ENCODE results near the gene ANLN.
"Not testable (repeated sequence)": the region's sequence is repeated elsewhere in the genome, so short reads cannot be mapped to it uniquely, and the experiment has no call there.

The ANLN gene

GRCh38 chr7:36361227-36361626 lies 28.4 kb upstream of the ANLN start:
- Histone ChIP-seq H3K27ac (ENCODE audit: low read depth, low read length) (no peak overlapping the region), H3K27me3 (ENCODE audit: control insufficient read depth, insufficient read depth, low read length) (no peaks in the 10 kb centered on the region), H3K4me1 (ENCODE audit: control insufficient read depth, insufficient read depth, low read length) (no peaks in the 10 kb centered on the region), H3K4me3 (ENCODE audit: low read length) (no peak overlapping the region), H3K36me3 (ENCODE audit: control insufficient read depth, insufficient read depth, low read length) (no peaks in the 10 kb centered on the region), H3K9ac (ENCODE audit: low read length) (no peak overlapping the region)

GRCh38 chr7:36363515-36363914 lies 26.1 kb upstream of the ANLN start:
- no peaks in the 10 kb centered on the region for H3K36me3 ChIP-seq (ENCODE audit: control insufficient read depth, insufficient read depth, low read length)
- H3K27ac ChIP-seq (ENCODE audit: low read depth, low read length) = no peak overlapping the region
- no peaks in the 10 kb centered on the region for H3K4me1 ChIP-seq (ENCODE audit: control insufficient read depth, insufficient read depth, low read length)
- no peak overlapping the region for H3K4me3 ChIP-seq (ENCODE audit: low read length)
- H3K27me3 ChIP-seq (ENCODE audit: control insufficient read depth, insufficient read depth, low read length) = no peaks in the 10 kb centered on the region
- no peak overlapping the region for H3K9ac ChIP-seq (ENCODE audit: low read length)

- no peaks in the 10 kb centered on the region for H3K4me1 ChIP-seq (ENCODE audit: control insufficient read depth, insufficient read depth, low read length)
- H3K4me3 ChIP-seq (ENCODE audit: low read length) = peak overlapping the region; percentile 74
- H3K27me3 ChIP-seq (ENCODE audit: control insufficient read depth, insufficient read depth, low read length) = no peaks in the 10 kb centered on the region
- no peaks in the 10 kb centered on the region for H3K36me3 ChIP-seq (ENCODE audit: control insufficient read depth, insufficient read depth, low read length)
- H3K9ac ChIP-seq (ENCODE audit: low read length) = peak overlapping the region; percentile 62
- no peak overlapping the region for H3K27ac ChIP-seq (ENCODE audit: low read depth, low read length)
Observed at GRCh38 chr7:36366005-36366717, 23.5 kb upstream of the ANLN start.

GRCh38 chr7:36366718-36367560 lies 22.7 kb upstream of the ANLN start:
- no peaks in the 10 kb centered on the region for H3K27me3 ChIP-seq (ENCODE audit: control insufficient read depth, insufficient read depth, low read length)
- H3K4me3 ChIP-seq (ENCODE audit: low read length) = peak overlapping the region; percentile 74
- H3K27ac ChIP-seq (ENCODE audit: low read depth, low read length) = peak overlapping the region; percentile 7
- H3K36me3 ChIP-seq (ENCODE audit: control insufficient read depth, insufficient read depth, low read length) = no peaks in the 10 kb centered on the region
- H3K9ac ChIP-seq (ENCODE audit: low read length) = peak overlapping the region; percentile 62
- no peaks in the 10 kb centered on the region for H3K4me1 ChIP-seq (ENCODE audit: control insufficient read depth, insufficient read depth, low read length)

- H3K27me3 ChIP-seq (ENCODE audit: control insufficient read depth, insufficient read depth, low read length) = no peaks in the 10 kb centered on the region
- H3K9ac ChIP-seq (ENCODE audit: low read length) = peak overlapping the region; percentile 5
- no peak overlapping the region for H3K27ac ChIP-seq (ENCODE audit: low read depth, low read length)
- H3K4me3 ChIP-seq (ENCODE audit: low read length) = peak overlapping the region; percentile 74
- H3K36me3 ChIP-seq (ENCODE audit: control insufficient read depth, insufficient read depth, low read length) = no peaks in the 10 kb centered on the region
- H3K4me1 ChIP-seq (ENCODE audit: control insufficient read depth, insufficient read depth, low read length) = no peaks in the 10 kb centered on the region
Observed at GRCh38 chr7:36367561-36368077, 22.0 kb upstream of the ANLN start.

- Histone ChIP-seq H3K27me3 (ENCODE audit: control insufficient read depth, insufficient read depth, low read length) (no peaks in the 10 kb centered on the region), H3K4me1 (ENCODE audit: control insufficient read depth, insufficient read depth, low read length) (no peaks in the 10 kb centered on the region), H3K9ac (ENCODE audit: low read length) (no peak overlapping the region), H3K4me3 (ENCODE audit: low read length) (no peak overlapping the region), H3K36me3 (ENCODE audit: control insufficient read depth, insufficient read depth, low read length) (no peaks in the 10 kb centered on the region), H3K27ac (ENCODE audit: low read depth, low read length) (no peak overlapping the region)
Observed at GRCh38 chr7:36368496-36368895, 21.2 kb upstream of the ANLN start.

- Histone ChIP-seq H3K9ac (ENCODE audit: low read length) (no peak overlapping the region), H3K4me3 (ENCODE audit: low read length) (no peak overlapping the region), H3K36me3 (ENCODE audit: control insufficient read depth, insufficient read depth, low read length) (no peaks in the 10 kb centered on the region), H3K4me1 (ENCODE audit: control insufficient read depth, insufficient read depth, low read length) (no peaks in the 10 kb centered on the region), H3K27me3 (ENCODE audit: control insufficient read depth, insufficient read depth, low read length) (no peaks in the 10 kb centered on the region), H3K27ac (ENCODE audit: low read depth, low read length) (no peak overlapping the region)
Observed at GRCh38 chr7:36369171-36369570, 20.5 kb upstream of the ANLN start.

GRCh38 chr7:36370046-36370445 lies 19.6 kb upstream of the ANLN start:
- H3K36me3 ChIP-seq (ENCODE audit: control insufficient read depth, insufficient read depth, low read length) = no peaks in the 10 kb centered on the region
- no peak overlapping the region for H3K9ac ChIP-seq (ENCODE audit: low read length)

GRCh38 chr7:36372156-36372555 lies 17.5 kb upstream of the ANLN start:
- Histone ChIP-seq H3K4me1 (ENCODE audit: control insufficient read depth, insufficient read depth, low read length) (no peaks in the 10 kb centered on the region), H3K36me3 (ENCODE audit: control insufficient read depth, insufficient read depth, low read length) (no peaks in the 10 kb centered on the region), H3K27ac (ENCODE audit: low read depth, low read length) (no peak overlapping the region), H3K4me3 (ENCODE audit: low read length) (no peak overlapping the region), H3K9ac (ENCODE audit: low read length) (no peak overlapping the region), H3K27me3 (ENCODE audit: control insufficient read depth, insufficient read depth, low read length) (no peaks in the 10 kb centered on the region)

More at GRCh38 chr7:36370046-36370445, 19.6 kb upstream of the ANLN start:
- H3K4me1 ChIP-seq (ENCODE audit: control insufficient read depth, insufficient read depth, low read length) = no peaks in the 10 kb centered on the region
- no peak overlapping the region for H3K4me3 ChIP-seq (ENCODE audit: low read length)
- no peaks in the 10 kb centered on the region for H3K27me3 ChIP-seq (ENCODE audit: control insufficient read depth, insufficient read depth, low read length)
- H3K27ac ChIP-seq (ENCODE audit: low read depth, low read length) = no peak overlapping the region

- H3K4me1 ChIP-seq (ENCODE audit: control insufficient read depth, insufficient read depth, low read length); H3K27ac ChIP-seq (ENCODE audit: low read depth, low read length); H3K9ac ChIP-seq (ENCODE audit: low read length); H3K4me3 ChIP-seq (ENCODE audit: low read length); H3K27me3 ChIP-seq (ENCODE audit: control insufficient read depth, insufficient read depth, low read length); H3K36me3 ChIP-seq (ENCODE audit: control insufficient read depth, insufficient read depth, low read length): not testable (repeated sequence)
Observed at GRCh38 chr7:36378555-36378954, 11.1 kb upstream of the ANLN start.

- H3K27ac ChIP-seq (ENCODE audit: low read depth, low read length) = no peak overlapping the region
- H3K9ac ChIP-seq (ENCODE audit: low read length) = no peak overlapping the region
- no peaks in the 10 kb centered on the region for H3K4me1 ChIP-seq (ENCODE audit: control insufficient read depth, insufficient read depth, low read length)
- H3K4me3 ChIP-seq (ENCODE audit: low read length) = no peak overlapping the region
- H3K27me3 ChIP-seq (ENCODE audit: control insufficient read depth, insufficient read depth, low read length) = no peaks in the 10 kb centered on the region
- no peaks in the 10 kb centered on the region for H3K36me3 ChIP-seq (ENCODE audit: control insufficient read depth, insufficient read depth, low read length)
Observed at GRCh38 chr7:36379831-36380504, 9.7 kb upstream of the ANLN start.

- H3K27me3 ChIP-seq (ENCODE audit: control insufficient read depth, insufficient read depth, low read length) = no peaks in the 10 kb centered on the region
- H3K36me3 ChIP-seq (ENCODE audit: control insufficient read depth, insufficient read depth, low read length) = no peaks in the 10 kb centered on the region
- no peak overlapping the region for H3K9ac ChIP-seq (ENCODE audit: low read length)
- H3K4me1 ChIP-seq (ENCODE audit: control insufficient read depth, insufficient read depth, low read length) = no peaks in the 10 kb centered on the region
- H3K4me3 ChIP-seq (ENCODE audit: low read length) = no peak overlapping the region
- H3K27ac ChIP-seq (ENCODE audit: low read depth, low read length) = no peak overlapping the region
Observed at GRCh38 chr7:36381056-36381455, 8.6 kb upstream of the ANLN start.
